GM04503 (cell line): ENCODE data around the gene PTP4A1.
"Not testable (repeated sequence)": the region's sequence is repeated elsewhere in the genome, so short reads cannot be mapped to it uniquely, and the experiment has no call there.

Experiments
- DNase-seq: peaks from one replicate; pipeline ENCODE4 v3.0.0-alpha.2; 2012; ENCODE audit warnings: low read depth

The PTP4A1 gene

GRCh38 chr6:63572044-63572746 is at the start of gene PTP4A1, which contains the start of gene LOC128125822:
TSS of gene PTP4A1 (plus strand) at chr6:63572480. CDS start at chr6:63576881, 4,401 bp downstream.
TSS of gene LOC128125822 (plus strand) at chr6:63572480.
- DNase-seq: peak; percentile 74

- DNase-seq: not testable (repeated sequence)
Observed at GRCh38 chr6:63522911-63523287, 49.4 kb upstream of the PTP4A1 start.

GRCh38 chr6:63523630-63524029 is 48.6 kb upstream of the PTP4A1 start:
- no peak for DNase-seq

GRCh38 chr6:63525186-63525878 is 46.9 kb upstream of the PTP4A1 start:
- DNase-seq: no peak

- no peak for DNase-seq
Observed at GRCh38 chr6:63526931-63527330, 45.3 kb upstream of the PTP4A1 start.

- DNase-seq: peak; percentile 75
Observed at GRCh38 chr6:63527658-63528514, 44.4 kb upstream of the PTP4A1 start.

GRCh38 chr6:63529498-63529897 is 42.8 kb upstream of the PTP4A1 start:
- no peak for DNase-seq

- no peak for DNase-seq
Observed at GRCh38 chr6:63530182-63530581, 42.1 kb upstream of the PTP4A1 start.

- DNase-seq: no peak
Observed at GRCh38 chr6:63530991-63531390, 41.3 kb upstream of the PTP4A1 start.

- no peak for DNase-seq
Observed at GRCh38 chr6:63533026-63533425, 39.3 kb upstream of the PTP4A1 start.

- DNase-seq: no peak
Observed at GRCh38 chr6:63533952-63534351, 38.3 kb upstream of the PTP4A1 start.

- no peak for DNase-seq
Observed at GRCh38 chr6:63537201-63537958, 34.9 kb upstream of the PTP4A1 start.

GRCh38 chr6:63537959-63538300 is 34.4 kb upstream of the PTP4A1 start:
- DNase-seq: no peak

- no peak for DNase-seq
Observed at GRCh38 chr6:63538550-63538949, 33.7 kb upstream of the PTP4A1 start.

- DNase-seq: no peak
Observed at GRCh38 chr6:63543001-63543400, 29.3 kb upstream of the PTP4A1 start.

GRCh38 chr6:63543982-63544381 is 28.3 kb upstream of the PTP4A1 start:
- DNase-seq: no peak

GRCh38 chr6:63546236-63546635 is 26.0 kb upstream of the PTP4A1 start:
- no peak for DNase-seq

- DNase-seq: no peak
Observed at GRCh38 chr6:63546697-63547096, 25.6 kb upstream of the PTP4A1 start.

- DNase-seq: no peak
Observed at GRCh38 chr6:63549076-63549475, 23.2 kb upstream of the PTP4A1 start.

- DNase-seq: no peak
Observed at GRCh38 chr6:63553208-63553607, 19.1 kb upstream of the PTP4A1 start.

- no peak for DNase-seq
Observed at GRCh38 chr6:63553900-63554299, 18.4 kb upstream of the PTP4A1 start.

GRCh38 chr6:63554782-63555181 is 17.5 kb upstream of the PTP4A1 start:
- DNase-seq: no peak
